CD14-positive monocyte (primary cell): Measurements from ENCODE around the gene HCAR3. TPM values are rescaled to one million over a fixed set of nuclear protein-coding genes. Genes with fewer than 3 reads are reported as not detected.
A peak's percentile ranks its signal among the peaks of the same experiment; 100 is the strongest.

Experiments used
- DNase-seq, 3 donors: peaks; one replicate each; pipeline ENCODE4 v3.0.0-alpha.2; 2011 to 2022
- H2AFZ ChIP-seq: 2 replicates; pipeline ENCODE4 v1.6.0; 2012; ENCODE audit warnings: mild to moderate bottlenecking, low read depth, low read length, inconsistent platforms; ENCODE audit not compliant: insufficient read depth, poor library complexity, severe bottlenecking
- H3K27ac ChIP-seq, 2 donors: 1 replicate in 1 of 2; 2 replicates in 1 of 2; pipeline ENCODE4 v1.5.1; 2012 to 2013; ENCODE audit warnings: low read length in 2 of 2, control low read depth in 1 of 2, inconsistent platforms in 1 of 2, low read depth in 1 of 2, mild to moderate bottlenecking in 1 of 2
- H3K27me3 ChIP-seq, 2 donors: one replicate each; pipeline versions ENCODE4 v1.6.0 to v1.6.1; 2011 to 2013; ENCODE audit warnings: low read length in 2 of 2; ENCODE audit not compliant: control insufficient read depth in 2 of 2, insufficient read depth in 2 of 2
- H3K36me3 ChIP-seq, 2 donors: replicated peaks in 1 of 2; 1 replicate in 1 of 2; 2 replicates in 1 of 2; pipeline versions ENCODE4 v1.5.1 to v1.6.1; 2012 to 2013; ENCODE audit warnings: low read length in 2 of 2, control low read depth in 1 of 2, inconsistent platforms in 1 of 2, mild to moderate bottlenecking in 1 of 2; ENCODE audit not compliant: insufficient read depth in 2 of 2, control insufficient read depth in 1 of 2
- H3K4me1 ChIP-seq, 2 donors: 1 replicate in 1 of 2; 2 replicates in 1 of 2; pipeline versions ENCODE4 v1.5.1 to v1.6.1; 2012 to 2013; ENCODE audit warnings: low read length in 2 of 2, control low read depth in 1 of 2, inconsistent platforms in 1 of 2, mild to moderate bottlenecking in 1 of 2, moderate library complexity in 1 of 2; ENCODE audit not compliant: insufficient read depth in 2 of 2, control insufficient read depth in 1 of 2
- H3K4me2 ChIP-seq: replicated peaks from 2 replicates; pipeline ENCODE3; 2012; ENCODE audit warnings: low read length, moderate library complexity, mild to moderate bottlenecking; ENCODE audit not compliant: poor library complexity, severe bottlenecking; ENCODE audit errors: extremely low read depth
- H3K4me3 ChIP-seq, 3 experiments: fragments of 200-600 bp in 1 of 3; sonication (generic) in 1 of 3; replicated peaks in 1 of 3; 1 replicate in 2 of 3; 2 replicates in 1 of 3; pipeline ENCODE4 v1.5.1; 2011 to 2013; ENCODE audit warnings: low read length in 3 of 3, mild to moderate bottlenecking in 3 of 3, control low read depth in 2 of 3, low read depth in 2 of 3, inconsistent platforms in 1 of 3, moderate library complexity in 1 of 3
- H3K79me2 ChIP-seq: 2 replicates; pipeline ENCODE4 v1.6.0; 2012; ENCODE audit warnings: mild to moderate bottlenecking, control low read depth, inconsistent platforms, low read length, moderate library complexity; ENCODE audit not compliant: insufficient read depth
- H3K9ac ChIP-seq: 2 replicates; pipeline ENCODE4 v1.6.0; 2017; ENCODE audit warnings: low read length, mild to moderate bottlenecking; ENCODE audit not compliant: insufficient read depth, poor library complexity, severe bottlenecking
- H3K9me3 ChIP-seq, 2 donors: replicated peaks in 1 of 2; 1 replicate in 1 of 2; 2 replicates in 1 of 2; pipeline versions ENCODE4 v1.5.1 to v1.6.1; 2012 to 2013; ENCODE audit warnings: low read length in 2 of 2, control low read depth in 1 of 2; ENCODE audit not compliant: control insufficient read depth in 1 of 2, insufficient read depth in 1 of 2
- H4K20me1 ChIP-seq: 2 replicates; pipeline ENCODE4 v1.6.0; 2012; ENCODE audit warnings: mild to moderate bottlenecking, low read length, control low read depth, moderate library complexity; ENCODE audit not compliant: insufficient read depth
- H3K27ac Mint-ChIP-seq, 7 donors: one replicate each; pipeline ENCODE4 v1.8.0; 2020; ENCODE audit warnings: mild to moderate bottlenecking in 7 of 7, mixed read lengths in 7 of 7, moderate library complexity in 6 of 7, inconsistent platforms in 2 of 7
- H3K27me3 Mint-ChIP-seq, 3 donors: one replicate each; pipeline ENCODE4 v1.8.0; 2021 to 2022; ENCODE audit warnings: low read depth in 3 of 3, mild to moderate bottlenecking in 3 of 3, mixed read lengths in 3 of 3, moderate library complexity in 3 of 3, inconsistent platforms in 1 of 3
- H3K36me3 Mint-ChIP-seq, 2 donors: one replicate each; pipeline ENCODE4 v1.8.0; 2020; ENCODE audit warnings: mixed read lengths in 2 of 2, inconsistent platforms in 1 of 2, mild to moderate bottlenecking in 1 of 2
- H3K4me1 Mint-ChIP-seq: one replicate; pipeline ENCODE4 v1.8.0; 2020; ENCODE audit warnings: mild to moderate bottlenecking, mixed read lengths
- H3K4me3 Mint-ChIP-seq, 2 donors: one replicate each; pipeline ENCODE4 v1.8.0; 2020; ENCODE audit warnings: mild to moderate bottlenecking in 2 of 2, mixed read lengths in 2 of 2, moderate library complexity in 1 of 2
- H3K9me3 Mint-ChIP-seq, 7 donors: one replicate each; pipeline ENCODE4 v1.8.0; 2020 to 2022; ENCODE audit warnings: mixed read lengths in 7 of 7, mild to moderate bottlenecking in 6 of 7, moderate library complexity in 6 of 7, inconsistent platforms in 2 of 7
- CTCF ChIP-seq: fragments of 200-600 bp; IDR thresholded peaks from one replicate; pipeline ENCODE4 v1.8.0; 2022; ENCODE audit warnings: antibody characterized with exemption, mild to moderate bottlenecking
- WGBS: methylation state at CpG from one replicate; pipeline ENCODE4 v1.1.5; 2013; ENCODE audit warnings: missing lambda C conversion rate; ENCODE audit not compliant: insufficient coverage; 5-methylcytosine and 5-hydroxymethylcytosine counted together
- intact Hi-C, 2 donors: fragments of 100-400 bp; cut with micrococcal nuclease; formaldehyde crosslinking; loops; one replicate each; pipeline versions ENCODE4 v1.15.0 to v1.15.1; 2023
- polyA plus RNA-seq, 3 donors: library from polyadenylated mRNA; depleted of rRNA in 1 of 3; unstranded in 2 of 3; stranded (reverse) in 1 of 3; fragments of 300-500 nt in 2 of 3; fragments of >200 nt in 1 of 3; fragmentation: Illumina TruSeq in 2 of 3; gene quantifications; 1 replicate in 2 of 3; 2 replicates in 1 of 3; pipeline ENCODE4 v1.2.3, GENCODE V29; 2012 to 2021

The HCAR3 gene
- polyA plus RNA-seq, 3 donors: 14.4 to 65.3 (median 23.7) TPM

GRCh38 chr12:122749569-122750332 lies 33.1 kb upstream of the HCAR3 start:
- Histone ChIP-seq H3K36me3 (peaks cover 4 to 11% of the 10 kb centered on the region in 2 donors), H3K9me3 (no peaks in the 10 kb centered on the region), H3K4me2 (no peak overlapping the region), H3K27ac (no peak overlapping the region), H3K4me1 (peaks cover 27 to 34% of the 10 kb centered on the region in 2 donors), H3K79me2 (peaks cover 18% of the 10 kb centered on the region), H3K9ac (no peak overlapping the region), H3K4me3 (no peak overlapping the region), H3K27me3 (no peaks in the 10 kb centered on the region), H4K20me1 (no peaks in the 10 kb centered on the region), H2AFZ (no peak overlapping the region)
- H3K4me3 Mint-ChIP-seq: no peak overlapping the region
- no peak for TF ChIP-seq CTCF
- peaks cover 0 to 3% (median 0%) of the 10 kb centered on the region in 3 donors for H3K27me3 Mint-ChIP-seq
- H3K27ac Mint-ChIP-seq: peak overlapping the region in 4 of 7 donors; percentile 20 to 63 (median 39)
- intact Hi-C loops: loop anchor here in 1 of 2 donors (10.0 kb wide), 1 partner anchor 225 kb away; the partner anchor contains the start of genes KNTC1 and RSRC2
- peaks cover 9 to 10% of the 10 kb centered on the region in 2 donors for H3K36me3 Mint-ChIP-seq
- peaks cover 0 to 5% (median 0%) of the 10 kb centered on the region in 7 donors for H3K9me3 Mint-ChIP-seq
- 100% methylated on average over 2 of the region's 6 CpGs for WGBS
- DNase-seq: no peak
- peaks cover 33% of the 10 kb centered on the region for H3K4me1 Mint-ChIP-seq

DNA sequence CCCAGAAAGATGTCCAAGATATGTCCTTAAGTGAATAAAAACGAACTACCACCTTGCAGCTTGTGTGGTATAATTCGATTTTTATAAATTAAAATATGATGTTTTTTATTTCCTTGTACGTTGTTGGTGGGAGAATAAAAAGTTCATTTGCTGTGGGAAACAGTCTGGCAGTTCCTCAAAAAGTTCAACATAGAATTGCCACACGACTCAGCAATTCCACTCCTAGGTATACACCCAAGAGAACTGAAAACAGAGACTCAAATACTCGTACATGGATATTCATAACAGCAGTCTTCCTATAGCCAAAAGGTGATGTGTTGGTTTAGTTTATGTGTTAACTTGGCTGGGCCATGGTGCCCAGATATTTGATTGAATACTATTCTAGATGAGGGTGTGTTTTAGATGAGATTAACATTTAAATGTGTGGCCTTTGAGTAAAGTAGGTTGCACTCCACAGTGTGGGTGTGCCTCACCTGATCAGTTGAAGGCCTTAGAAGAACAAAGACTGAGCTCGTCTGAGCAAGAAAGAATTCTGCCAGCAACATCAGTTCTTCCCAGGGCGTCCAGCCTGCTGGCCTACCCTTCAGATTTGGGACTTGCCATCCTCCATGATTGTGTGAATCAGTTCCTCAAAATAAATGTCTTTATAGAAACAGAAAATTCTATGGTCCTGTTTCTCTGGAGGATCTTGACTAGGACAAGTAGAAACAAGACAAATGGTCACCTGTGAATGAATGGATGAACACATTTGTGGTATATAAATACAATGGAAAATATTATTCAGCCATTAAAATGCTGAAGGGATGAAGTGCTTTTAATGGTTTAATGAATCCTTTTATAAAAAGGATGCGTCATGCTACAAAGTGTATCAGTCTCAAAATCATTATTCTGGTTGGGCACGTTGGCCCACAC lies 30.9 kb upstream of the HCAR3 start:
- WGBS: 100% methylated on average over 2 of the region's 9 CpGs

More for the DNA sequence above, 30.9 kb upstream of the HCAR3 start:
- no peak overlapping the region for H2AFZ ChIP-seq
- H4K20me1 ChIP-seq: no peaks in the 10 kb centered on the region
- Mint-ChIP-seq H3K9me3 (peaks cover 0 to 7% (median 0%) of the 10 kb centered on the region in 7 donors), H3K27ac (peak overlapping the region; percentile 40 to 85 (median 78)), H3K36me3 (no peaks in the 10 kb centered on the region), H3K4me1 (peaks cover 38% of the 10 kb centered on the region), H3K27me3 (peaks cover 0 to 3% (median 0%) of the 10 kb centered on the region in 3 donors), H3K4me3 (no peak overlapping the region)
- intact Hi-C loops: no loop called here
- no peaks in the 10 kb centered on the region for H3K36me3 ChIP-seq
- peak overlapping the region; percentile 38 to 56 for H3K27ac ChIP-seq
- H3K4me1 ChIP-seq: peaks cover 44 to 47% of the 10 kb centered on the region in 2 donors
- DNase-seq: peak; percentile 43 to 60 (median 56)
- H3K4me3 ChIP-seq: no peak overlapping the region
- no peak overlapping the region for H3K9ac ChIP-seq
- no peaks in the 10 kb centered on the region for H3K79me2 ChIP-seq
- no peak overlapping the region for H3K4me2 ChIP-seq
- no peak for TF ChIP-seq CTCF
- no peaks in the 10 kb centered on the region for H3K9me3 ChIP-seq
- no peaks in the 10 kb centered on the region for H3K27me3 ChIP-seq
